ENCODE measurements around the gene NPHS1.

The NPHS1 gene

GRCh38 chr19:35868172-35868822 is 16.0 kb upstream of the NPHS1 start, which contains the start of gene APLP1:
APLP1 (plus strand) TSS chr19:35868574; CDS start chr19:35868637, 63 bp downstream.
- Mint-ChIP-seq H3K27me3 (peaks cover 42% of the 10 kb centered on the region), H3K36me3 (ENCODE audit: low read depth) (no peaks in the 10 kb centered on the region), H3K9me3 (no peaks in the 10 kb centered on the region), H3K27ac (no peak within 1 kb of the TSS), H3K4me1 (ENCODE audit: low read depth) (peaks cover 14% of the 10 kb centered on the region), H3K4me3 (peak within 1 kb of the TSS; percentile 33)

DNA sequence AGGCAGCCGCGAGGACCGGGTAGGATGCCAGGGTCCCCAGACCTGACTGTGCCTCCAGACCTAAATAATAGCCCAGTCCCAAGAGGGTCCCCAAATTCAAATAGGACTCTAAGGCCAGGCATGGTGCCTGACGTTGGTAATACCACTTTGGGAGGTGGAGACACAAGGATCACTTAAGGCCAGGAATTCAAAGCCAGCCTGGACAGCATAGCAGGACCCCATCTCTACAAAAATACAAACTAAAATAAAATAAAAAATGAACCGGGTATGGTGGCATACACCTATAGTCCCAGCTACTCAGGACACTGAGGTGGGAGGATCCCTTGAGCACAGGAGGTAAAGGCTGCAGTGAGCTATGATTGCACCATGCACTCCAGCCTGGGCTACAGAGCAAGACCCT is 10.7 kb upstream of the NPHS1 start:
- H3K36me3 Mint-ChIP-seq (ENCODE audit: low read depth), result no peaks in the 10 kb centered on the region
- H3K9me3 Mint-ChIP-seq, result no peaks in the 10 kb centered on the region
- no peaks in the 10 kb centered on the region for H3K4me1 Mint-ChIP-seq (ENCODE audit: low read depth)
- peaks cover 63% of the 10 kb centered on the region for H3K27me3 Mint-ChIP-seq
- H3K27ac Mint-ChIP-seq, result no peak overlapping the region
- no peak overlapping the region for H3K4me3 Mint-ChIP-seq

DNA sequence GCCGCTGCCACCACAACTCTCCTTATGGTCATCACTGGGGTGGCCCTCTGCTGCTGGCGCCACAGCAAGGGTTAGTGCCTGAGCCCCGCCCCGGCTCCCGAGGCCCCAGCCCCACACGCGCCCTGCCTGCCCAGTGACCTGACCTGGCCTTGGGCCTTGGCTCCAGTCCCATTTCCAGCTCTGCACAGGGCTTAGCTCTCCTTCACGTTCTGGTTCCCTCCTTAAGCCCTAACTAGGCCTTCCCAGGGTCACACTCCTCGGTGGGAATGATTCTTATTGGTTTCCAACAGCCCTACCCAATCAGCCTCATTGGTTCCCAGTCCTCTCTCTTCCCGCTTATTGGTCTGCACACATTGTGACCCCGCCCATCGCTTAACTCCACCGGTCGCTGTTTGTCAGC is 10.2 kb upstream of the NPHS1 start:
- Mint-ChIP-seq H3K4me3 (no peak overlapping the region), H3K36me3 (ENCODE audit: low read depth) (no peaks in the 10 kb centered on the region), H3K9me3 (no peaks in the 10 kb centered on the region), H3K4me1 (ENCODE audit: low read depth) (peaks cover 3% of the 10 kb centered on the region), H3K27ac (no peak overlapping the region), H3K27me3 (peaks cover 58% of the 10 kb centered on the region)

DNA sequence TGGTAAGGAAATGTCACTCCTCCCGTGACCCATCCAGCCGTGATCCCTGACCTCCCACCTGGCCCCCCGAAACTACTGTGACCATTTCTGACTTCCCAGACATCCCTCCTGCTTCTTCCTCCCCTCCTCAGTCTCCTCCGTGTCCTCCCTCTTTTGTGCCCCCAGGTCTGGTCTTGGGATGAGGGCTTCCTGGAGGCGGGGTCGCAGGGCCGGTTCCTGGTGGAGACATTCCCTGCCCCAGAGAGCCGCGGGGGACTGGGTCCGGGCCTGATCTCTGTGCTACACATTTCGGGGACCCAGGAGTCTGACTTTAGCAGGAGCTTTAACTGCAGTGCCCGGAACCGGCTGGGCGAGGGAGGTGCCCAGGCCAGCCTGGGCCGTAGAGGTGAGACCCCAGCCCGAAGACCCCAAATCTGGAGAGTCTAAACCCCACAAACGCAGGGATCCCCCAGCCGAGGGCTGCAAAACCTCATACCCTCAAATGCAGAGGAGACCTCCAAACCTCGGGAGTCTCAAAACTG is 9.4 kb upstream of the NPHS1 start:
- Mint-ChIP-seq H3K9me3 (no peaks in the 10 kb centered on the region), H3K27ac (no peak overlapping the region), H3K4me1 (ENCODE audit: low read depth) (peaks cover 10% of the 10 kb centered on the region), H3K4me3 (no peak overlapping the region), H3K27me3 (peaks cover 58% of the 10 kb centered on the region), H3K36me3 (ENCODE audit: low read depth) (no peaks in the 10 kb centered on the region)

DNA sequence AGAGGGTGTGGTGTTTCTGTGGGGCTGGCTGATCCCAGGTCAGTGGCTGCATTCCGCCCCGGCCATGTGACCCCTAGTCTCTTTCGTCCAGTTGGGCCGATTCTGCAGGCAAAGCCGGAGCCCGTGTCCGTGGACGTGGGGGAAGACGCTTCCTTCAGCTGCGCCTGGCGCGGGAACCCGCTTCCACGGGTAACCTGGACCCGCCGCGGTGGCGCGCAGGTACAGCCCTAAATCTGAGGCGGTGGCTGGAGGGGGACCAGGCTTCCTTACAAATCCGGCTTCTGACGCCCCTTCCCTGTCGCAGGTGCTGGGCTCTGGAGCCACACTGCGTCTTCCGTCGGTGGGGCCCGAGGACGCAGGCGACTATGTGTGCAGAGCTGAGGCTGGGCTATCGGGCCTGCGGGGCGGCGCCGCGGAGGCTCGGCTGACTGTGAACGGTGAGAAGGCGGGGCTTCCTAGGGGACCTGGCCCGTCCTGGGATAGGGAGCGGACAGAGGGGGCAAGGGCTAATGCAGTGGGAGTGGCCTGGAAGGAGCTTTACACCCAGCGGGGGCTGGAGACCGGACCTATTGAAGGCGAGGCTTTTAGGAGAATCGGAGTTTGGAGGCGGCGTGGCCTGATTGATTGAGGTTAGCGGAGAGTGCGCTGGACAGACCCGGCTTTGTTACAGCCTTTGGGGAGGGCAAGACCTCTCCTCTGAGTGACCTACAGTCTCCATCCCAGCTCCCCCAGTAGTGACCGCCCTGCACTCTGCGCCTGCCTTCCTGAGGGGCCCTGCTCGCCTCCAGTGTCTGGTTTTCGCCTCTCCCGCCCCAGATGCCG is 8.7 kb upstream of the NPHS1 start:
- Mint-ChIP-seq H3K4me1 (ENCODE audit: low read depth) (peaks cover 10% of the 10 kb centered on the region), H3K36me3 (ENCODE audit: low read depth) (no peaks in the 10 kb centered on the region), H3K27ac (no peak overlapping the region), H3K9me3 (no peaks in the 10 kb centered on the region), H3K4me3 (no peak overlapping the region), H3K27me3 (peaks cover 54% of the 10 kb centered on the region)

DNA sequence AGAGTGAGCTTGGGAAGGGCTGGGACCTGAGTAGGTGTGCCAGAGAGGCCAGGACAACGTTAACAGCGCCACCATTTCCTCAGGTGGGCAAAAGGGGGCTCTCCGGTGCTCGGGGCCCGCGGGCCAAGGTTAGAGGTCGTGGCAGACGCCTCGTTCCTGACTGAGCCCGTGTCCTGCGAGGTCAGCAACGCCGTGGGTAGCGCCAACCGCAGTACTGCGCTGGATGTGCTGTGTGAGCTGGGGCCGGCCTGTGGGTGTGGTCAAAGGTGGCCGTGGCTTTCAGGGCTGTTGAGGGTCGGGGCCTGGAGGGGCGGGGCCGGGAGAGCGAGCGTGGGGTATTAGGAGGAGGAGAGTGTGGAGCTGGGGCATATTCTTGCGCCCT is 8.1 kb upstream of the NPHS1 start:
- Mint-ChIP-seq H3K4me3 (no peak overlapping the region), H3K36me3 (ENCODE audit: low read depth) (no peaks in the 10 kb centered on the region), H3K27me3 (peaks cover 52% of the 10 kb centered on the region), H3K9me3 (no peaks in the 10 kb centered on the region), H3K27ac (no peak overlapping the region), H3K4me1 (ENCODE audit: low read depth) (peaks cover 10% of the 10 kb centered on the region)

DNA sequence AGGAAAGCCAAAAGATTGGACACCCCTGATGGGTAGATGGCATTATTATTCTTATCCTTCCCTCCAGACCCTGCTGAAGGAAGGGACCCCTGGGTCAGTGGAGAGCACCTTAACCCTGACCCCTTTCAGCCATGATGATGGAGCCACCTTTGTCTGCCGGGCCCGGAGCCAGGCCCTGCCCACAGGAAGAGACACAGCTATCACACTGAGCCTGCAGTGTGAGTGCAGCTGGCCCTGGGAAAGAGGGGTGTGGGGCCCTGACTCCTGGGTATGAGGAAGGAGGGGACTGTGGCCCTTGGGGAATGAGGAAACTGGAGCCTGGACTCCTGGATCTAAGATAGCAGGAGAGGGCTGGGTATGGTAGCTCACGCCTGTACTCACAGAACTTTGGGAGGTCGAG is 7.1 kb upstream of the NPHS1 start:
- Mint-ChIP-seq H3K36me3 (ENCODE audit: low read depth) (no peaks in the 10 kb centered on the region), H3K4me1 (ENCODE audit: low read depth) (peaks cover 10% of the 10 kb centered on the region), H3K9me3 (no peaks in the 10 kb centered on the region), H3K27me3 (peaks cover 61% of the 10 kb centered on the region), H3K4me3 (no peak overlapping the region), H3K27ac (no peak overlapping the region)

DNA sequence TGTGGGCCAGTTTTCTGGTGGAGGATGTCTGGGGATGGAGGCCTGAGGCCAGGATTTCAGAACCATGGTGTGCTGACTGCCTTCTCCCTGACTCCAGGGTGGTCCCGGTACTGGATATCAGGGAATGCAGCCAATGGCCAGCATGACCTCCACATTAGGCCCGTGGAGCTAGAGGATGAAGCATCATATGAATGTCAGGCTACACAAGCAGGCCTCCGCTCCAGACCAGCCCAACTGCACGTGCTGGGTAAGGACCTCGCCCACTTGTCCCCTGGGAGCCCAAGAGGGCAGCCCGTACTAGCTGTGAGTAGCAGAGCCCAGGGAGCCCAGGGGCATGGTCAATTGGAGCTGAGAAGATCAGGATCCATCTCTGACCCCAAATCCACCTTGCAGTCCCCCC is 6.0 kb upstream of the NPHS1 start:
- Mint-ChIP-seq H3K4me1 (ENCODE audit: low read depth) (peaks cover 12% of the 10 kb centered on the region), H3K4me3 (no peak overlapping the region), H3K27ac (no peak overlapping the region), H3K27me3 (peaks cover 62% of the 10 kb centered on the region), H3K9me3 (no peaks in the 10 kb centered on the region), H3K36me3 (ENCODE audit: low read depth) (no peaks in the 10 kb centered on the region)

- Mint-ChIP-seq H3K27me3 (peaks cover 60% of the 10 kb centered on the region), H3K36me3 (ENCODE audit: low read depth) (no peaks in the 10 kb centered on the region), H3K27ac (no peak within 1 kb of the TSS), H3K4me1 (ENCODE audit: low read depth) (peaks cover 17% of the 10 kb centered on the region), H3K4me3 (peak within 1 kb of the TSS; percentile 75), H3K9me3 (no peaks in the 10 kb centered on the region)
Measured at GRCh38 chr19:35856546-35857149, 4.3 kb upstream of the NPHS1 start, which contains the start of gene KIRREL2. KIRREL2 (plus strand) TSS chr19:35856911; CDS start chr19:35857120, 209 bp downstream.

DNA sequence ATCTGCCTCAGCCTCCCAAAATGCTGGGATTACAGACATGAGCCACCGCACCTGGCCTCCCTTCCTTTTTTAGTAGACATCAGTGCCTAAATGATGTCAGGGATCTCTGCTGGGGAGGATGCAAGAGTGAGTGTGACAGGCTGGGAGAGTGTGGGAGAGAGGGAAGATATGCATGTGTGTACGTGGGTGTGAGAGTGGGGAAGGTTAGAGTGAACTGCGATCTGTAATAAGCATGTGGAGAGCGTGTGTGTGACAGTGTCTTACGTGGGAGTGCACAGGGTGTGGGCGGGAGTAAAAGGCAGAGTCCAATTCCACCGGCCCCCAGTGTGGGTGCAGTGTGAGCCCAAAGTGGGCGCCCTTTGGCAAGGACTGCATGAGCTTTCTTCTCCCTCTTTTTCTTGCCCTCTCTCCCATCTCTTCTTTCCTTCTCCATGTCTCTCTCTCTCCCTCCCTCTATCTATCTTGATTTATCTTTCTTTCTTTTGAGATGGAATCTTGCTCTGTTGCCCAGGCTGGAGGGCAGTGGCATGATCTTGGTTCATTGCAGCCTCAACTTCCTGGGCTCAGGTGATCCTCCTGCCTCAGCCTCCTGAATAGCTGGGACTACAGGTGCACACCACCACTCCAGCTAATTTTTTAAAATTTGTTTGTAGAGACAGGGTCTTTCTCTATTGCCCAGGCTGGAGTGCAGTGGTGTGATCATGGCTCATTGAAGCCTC is 893 bp upstream of the NPHS1 start:
- Mint-ChIP-seq H3K4me1 (ENCODE audit: low read depth) (peaks cover 17% of the 10 kb centered on the region), H3K27me3 (peaks cover 31% of the 10 kb centered on the region), H3K36me3 (ENCODE audit: low read depth) (no peaks in the 10 kb centered on the region), H3K4me3 (no peak overlapping the region), H3K9me3 (no peaks in the 10 kb centered on the region), H3K27ac (no peak overlapping the region)

DNA sequence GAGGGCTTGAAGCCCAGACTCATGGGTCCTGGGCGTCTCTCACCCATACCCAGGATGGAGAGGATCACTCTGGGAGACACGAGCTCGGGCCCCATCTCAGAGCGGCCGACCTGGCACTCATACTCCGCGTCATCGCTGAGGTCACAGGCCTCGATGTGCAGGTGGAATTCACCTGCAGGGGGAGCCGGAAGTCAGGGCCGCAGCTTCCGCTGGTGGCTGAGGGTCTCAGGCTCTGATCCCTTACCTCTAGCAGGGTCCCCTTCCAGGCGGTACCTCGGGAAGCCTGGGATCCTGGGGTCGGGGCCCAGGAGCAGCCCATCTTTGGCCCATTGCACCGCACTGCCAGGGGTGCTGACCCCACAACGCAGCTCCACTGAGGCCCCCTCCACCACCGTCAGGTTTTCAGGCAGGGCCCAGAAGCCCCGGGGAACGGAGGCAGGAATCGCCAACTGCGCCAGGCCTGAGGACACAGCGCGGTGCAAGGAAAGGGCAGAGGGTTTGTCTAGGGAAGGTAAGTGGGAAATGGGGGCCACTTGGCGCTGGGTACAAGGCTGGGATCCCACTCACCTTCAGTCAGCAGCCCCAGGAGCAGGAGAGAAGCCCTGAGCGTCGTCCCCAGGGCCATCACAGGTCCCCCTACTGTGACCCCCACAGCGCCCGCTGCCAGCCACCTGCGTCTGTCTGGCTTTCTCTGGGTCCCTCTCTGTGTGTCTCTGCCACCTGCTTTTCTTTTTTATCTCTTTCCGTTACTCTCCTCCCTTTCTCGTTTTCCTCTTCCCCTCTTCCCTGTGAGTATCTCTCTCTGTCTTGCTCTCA is 883 bp downstream of the NPHS1 start:
- peaks cover 10% of the 10 kb centered on the region for H3K4me1 Mint-ChIP-seq (ENCODE audit: low read depth)
- H3K27ac Mint-ChIP-seq, result no peak overlapping the region
- H3K36me3 Mint-ChIP-seq (ENCODE audit: low read depth), result no peaks in the 10 kb centered on the region
- H3K4me3 Mint-ChIP-seq, result no peak overlapping the region
- no peaks in the 10 kb centered on the region for H3K9me3 Mint-ChIP-seq
- peaks cover 31% of the 10 kb centered on the region for H3K27me3 Mint-ChIP-seq

DNA sequence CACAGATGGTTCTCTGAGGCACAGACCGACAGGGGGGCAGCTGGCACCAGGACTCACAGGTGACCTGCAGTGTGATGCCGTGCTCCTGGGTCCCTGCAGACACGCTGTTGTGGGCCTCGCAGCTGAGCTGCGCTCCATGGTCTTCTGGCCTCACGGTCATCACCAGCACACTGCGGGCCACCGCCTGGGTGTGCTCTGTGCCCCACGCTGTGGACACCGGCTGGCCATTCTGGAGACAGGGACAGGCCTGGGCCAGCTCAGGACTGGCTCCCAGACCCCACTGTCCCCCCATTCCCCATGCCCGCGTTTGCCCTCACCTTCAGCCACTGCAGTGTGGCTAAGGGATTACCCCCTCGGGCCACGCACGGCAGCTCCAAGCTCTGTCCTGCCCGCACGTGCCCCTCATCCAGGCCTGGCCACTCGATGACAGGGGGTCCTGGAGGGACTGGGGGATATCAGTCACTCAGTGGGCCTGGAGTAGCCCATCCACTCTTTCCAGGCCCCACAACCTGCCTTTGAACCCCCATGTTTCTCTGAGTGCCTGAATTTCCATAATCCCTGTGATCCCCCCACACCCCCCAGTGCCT is 3.3 kb downstream of the NPHS1 start:
- peaks cover 23% of the 10 kb centered on the region for H3K4me1 Mint-ChIP-seq (ENCODE audit: low read depth)
- H3K4me3 Mint-ChIP-seq, result no peak overlapping the region
- H3K36me3 Mint-ChIP-seq (ENCODE audit: low read depth), result peaks cover 4% of the 10 kb centered on the region
- H3K9me3 Mint-ChIP-seq, result no peaks in the 10 kb centered on the region
- H3K27me3 Mint-ChIP-seq, result peaks cover 37% of the 10 kb centered on the region
- no peak overlapping the region for H3K27ac Mint-ChIP-seq

DNA sequence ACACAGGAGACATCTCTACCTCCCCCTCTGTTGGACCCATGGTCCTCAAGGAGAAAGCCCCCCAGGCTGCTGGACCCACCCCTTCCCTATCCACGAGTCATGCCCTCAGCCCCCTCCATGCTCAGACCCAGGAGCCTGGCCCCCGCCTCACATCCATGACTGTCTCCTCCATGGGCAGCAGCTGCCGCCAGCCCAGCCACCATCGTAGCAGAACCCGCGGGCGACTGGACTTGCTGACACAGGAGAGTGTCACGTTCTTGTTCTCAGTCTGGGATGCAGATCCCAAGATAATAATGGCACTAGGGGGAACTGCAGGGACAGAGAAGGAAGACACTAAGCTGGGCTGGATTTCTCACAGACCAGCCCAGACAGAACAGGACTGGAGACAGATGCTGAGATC is 3.8 kb downstream of the NPHS1 start:
- Mint-ChIP-seq H3K9me3 (no peaks in the 10 kb centered on the region), H3K36me3 (ENCODE audit: low read depth) (peaks cover 4% of the 10 kb centered on the region), H3K27ac (no peak overlapping the region), H3K4me3 (no peak overlapping the region), H3K4me1 (ENCODE audit: low read depth) (peaks cover 23% of the 10 kb centered on the region), H3K27me3 (peaks cover 42% of the 10 kb centered on the region)

DNA sequence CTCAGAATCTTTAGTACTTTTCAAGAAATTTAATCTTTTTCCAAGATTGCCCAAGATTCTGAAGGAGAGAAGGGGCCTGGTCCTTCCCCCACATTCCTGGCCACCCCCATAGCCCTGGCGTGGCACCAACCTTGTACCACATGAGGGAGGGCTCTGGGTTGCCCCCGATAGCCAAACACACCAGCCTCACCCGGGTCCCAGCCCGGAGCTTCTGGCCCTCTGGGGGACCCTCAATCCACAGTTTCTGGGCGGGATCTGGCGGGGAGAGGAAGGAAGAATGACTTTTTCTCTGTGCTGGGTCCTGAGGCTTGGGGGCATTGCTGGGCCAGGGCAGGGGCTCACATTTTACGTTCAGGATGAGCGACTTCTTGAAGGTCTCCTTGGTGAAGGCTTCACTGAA is 4.4 kb downstream of the NPHS1 start:
- Mint-ChIP-seq H3K27ac (no peak overlapping the region), H3K9me3 (no peaks in the 10 kb centered on the region), H3K4me3 (no peak overlapping the region), H3K4me1 (ENCODE audit: low read depth) (peaks cover 17% of the 10 kb centered on the region), H3K36me3 (ENCODE audit: low read depth) (peaks cover 4% of the 10 kb centered on the region), H3K27me3 (peaks cover 42% of the 10 kb centered on the region)
